Measurements from ENCODE around the gene THAP5.
A peak's percentile ranks its signal among the peaks of the same experiment; 100 is the strongest.

THAP5 gene

GRCh38 chr7:108569381-108570145, at the start of gene THAP5, which contains the start of gene DNAJB9:
THAP5 (minus strand) TSS chr7:108569706; CDS start chr7:108569569, 137 bp downstream.
DNAJB9 (plus strand) TSS chr7:108569874; CDS start chr7:108571727, 1,853 bp downstream.
- Histone ChIP-seq H3K36me3 (ENCODE audit: control insufficient read depth, insufficient read depth, low read length, severe bottlenecking) (peaks cover 26% of the 10 kb centered on the region), H3K9ac (ENCODE audit: low read length) (peak within 1 kb of the TSS; percentile 97), H3K4me1 (ENCODE audit: control insufficient read depth, insufficient read depth, low read length) (peaks cover 39% of the 10 kb centered on the region), H3K4me3 (ENCODE audit: low read length) (peak within 1 kb of the TSS; percentile 92), H3K27me3 (replicated peaks; ENCODE audit: control insufficient read depth, insufficient read depth, low read length) (no peaks in the 10 kb centered on the region), H3K9me3 (ENCODE audit: control insufficient read depth, low read length) (no peaks in the 10 kb centered on the region)
- peak; percentile 100 for DNase-seq (ENCODE audit: low read depth)

GRCh38 chr7:108618056-108618455, 48.5 kb upstream of the THAP5 start:
- no peak for DNase-seq (ENCODE audit: low read depth)
- Histone ChIP-seq H3K4me1 (ENCODE audit: control insufficient read depth, insufficient read depth, low read length) (peaks cover 22% of the 10 kb centered on the region), H3K9me3 (ENCODE audit: control insufficient read depth, low read length) (no peaks in the 10 kb centered on the region), H3K27me3 (replicated peaks; ENCODE audit: control insufficient read depth, insufficient read depth, low read length) (no peaks in the 10 kb centered on the region), H3K9ac (ENCODE audit: low read length) (no peak overlapping the region), H3K36me3 (ENCODE audit: control insufficient read depth, insufficient read depth, low read length, severe bottlenecking) (no peaks in the 10 kb centered on the region), H3K4me3 (ENCODE audit: low read length) (no peak overlapping the region)

- H3K9ac ChIP-seq (ENCODE audit: low read length) = no peak overlapping the region
- no peaks in the 10 kb centered on the region for H3K9me3 ChIP-seq (ENCODE audit: control insufficient read depth, low read length)
- no peak overlapping the region for H3K4me3 ChIP-seq (ENCODE audit: low read length)
- H3K36me3 ChIP-seq (ENCODE audit: control insufficient read depth, insufficient read depth, low read length, severe bottlenecking) = no peaks in the 10 kb centered on the region
- H3K4me1 ChIP-seq (ENCODE audit: control insufficient read depth, insufficient read depth, low read length) = peaks cover 14% of the 10 kb centered on the region
- DNase-seq (ENCODE audit: low read depth) = no peak
- peaks cover 8% of the 10 kb centered on the region for H3K27me3 ChIP-seq (replicated peaks; ENCODE audit: control insufficient read depth, insufficient read depth, low read length)
Measured at GRCh38 chr7:108614896-108615295, 45.4 kb upstream of the THAP5 start.

- Histone ChIP-seq H3K27me3 (replicated peaks; ENCODE audit: control insufficient read depth, insufficient read depth, low read length) (peaks cover 13% of the 10 kb centered on the region), H3K9me3 (ENCODE audit: control insufficient read depth, low read length) (no peaks in the 10 kb centered on the region), H3K4me3 (ENCODE audit: low read length) (no peak overlapping the region), H3K4me1 (ENCODE audit: control insufficient read depth, insufficient read depth, low read length) (peaks cover 4% of the 10 kb centered on the region), H3K9ac (ENCODE audit: low read length) (no peak overlapping the region), H3K36me3 (ENCODE audit: control insufficient read depth, insufficient read depth, low read length, severe bottlenecking) (no peaks in the 10 kb centered on the region)
- no peak for DNase-seq (ENCODE audit: low read depth)
Measured at GRCh38 chr7:108613949-108614381, 44.5 kb upstream of the THAP5 start.

GRCh38 chr7:108613147-108613948, 43.8 kb upstream of the THAP5 start:
- peak; percentile 76 for DNase-seq (ENCODE audit: low read depth)
- Histone ChIP-seq H3K36me3 (ENCODE audit: control insufficient read depth, insufficient read depth, low read length, severe bottlenecking) (no peaks in the 10 kb centered on the region), H3K4me3 (ENCODE audit: low read length) (no peak overlapping the region), H3K4me1 (ENCODE audit: control insufficient read depth, insufficient read depth, low read length) (no peaks in the 10 kb centered on the region), H3K9ac (ENCODE audit: low read length) (no peak overlapping the region), H3K27me3 (replicated peaks; ENCODE audit: control insufficient read depth, insufficient read depth, low read length) (peaks cover 16% of the 10 kb centered on the region), H3K9me3 (ENCODE audit: control insufficient read depth, low read length) (no peaks in the 10 kb centered on the region)

GRCh38 chr7:108611268-108611667, 41.8 kb upstream of the THAP5 start:
- Histone ChIP-seq H3K36me3 (ENCODE audit: control insufficient read depth, insufficient read depth, low read length, severe bottlenecking) (no peaks in the 10 kb centered on the region), H3K4me1 (ENCODE audit: control insufficient read depth, insufficient read depth, low read length) (no peaks in the 10 kb centered on the region), H3K9me3 (ENCODE audit: control insufficient read depth, low read length) (no peaks in the 10 kb centered on the region), H3K4me3 (ENCODE audit: low read length) (no peak overlapping the region), H3K27me3 (replicated peaks; ENCODE audit: control insufficient read depth, insufficient read depth, low read length) (peaks cover 16% of the 10 kb centered on the region), H3K9ac (ENCODE audit: low read length) (no peak overlapping the region)
- DNase-seq (ENCODE audit: low read depth) = no peak

GRCh38 chr7:108609643-108610042, 40.1 kb upstream of the THAP5 start:
- Histone ChIP-seq H3K27me3 (replicated peaks; ENCODE audit: control insufficient read depth, insufficient read depth, low read length) (peaks cover 16% of the 10 kb centered on the region), H3K9ac (ENCODE audit: low read length) (no peak overlapping the region), H3K36me3 (ENCODE audit: control insufficient read depth, insufficient read depth, low read length, severe bottlenecking) (no peaks in the 10 kb centered on the region), H3K4me3 (ENCODE audit: low read length) (no peak overlapping the region), H3K4me1 (ENCODE audit: control insufficient read depth, insufficient read depth, low read length) (no peaks in the 10 kb centered on the region), H3K9me3 (ENCODE audit: control insufficient read depth, low read length) (no peaks in the 10 kb centered on the region)
- DNase-seq (ENCODE audit: low read depth) = no peak

- Histone ChIP-seq H3K27me3 (replicated peaks; ENCODE audit: control insufficient read depth, insufficient read depth, low read length) (peaks cover 10% of the 10 kb centered on the region), H3K4me1 (ENCODE audit: control insufficient read depth, insufficient read depth, low read length) (no peaks in the 10 kb centered on the region), H3K9ac (ENCODE audit: low read length) (no peak overlapping the region), H3K9me3 (ENCODE audit: control insufficient read depth, low read length) (no peaks in the 10 kb centered on the region), H3K36me3 (ENCODE audit: control insufficient read depth, insufficient read depth, low read length, severe bottlenecking) (no peaks in the 10 kb centered on the region), H3K4me3 (ENCODE audit: low read length) (no peak overlapping the region)
- no peak for DNase-seq (ENCODE audit: low read depth)
Measured at GRCh38 chr7:108605559-108606201, 36.2 kb upstream of the THAP5 start.

GRCh38 chr7:108604307-108605077, 35.0 kb upstream of the THAP5 start:
- Histone ChIP-seq H3K9ac (ENCODE audit: low read length) (no peak overlapping the region), H3K4me1 (ENCODE audit: control insufficient read depth, insufficient read depth, low read length) (no peaks in the 10 kb centered on the region), H3K4me3 (ENCODE audit: low read length) (no peak overlapping the region), H3K36me3 (ENCODE audit: control insufficient read depth, insufficient read depth, low read length, severe bottlenecking) (no peaks in the 10 kb centered on the region), H3K27me3 (replicated peaks; ENCODE audit: control insufficient read depth, insufficient read depth, low read length) (peaks cover 11% of the 10 kb centered on the region), H3K9me3 (ENCODE audit: control insufficient read depth, low read length) (no peaks in the 10 kb centered on the region)
- no peak for DNase-seq (ENCODE audit: low read depth)

GRCh38 chr7:108603656-108604306, 34.3 kb upstream of the THAP5 start:
- DNase-seq (ENCODE audit: low read depth) = no peak
- no peak overlapping the region for H3K4me3 ChIP-seq (ENCODE audit: low read length)

More at GRCh38 chr7:108603656-108604306, 34.3 kb upstream of the THAP5 start:
- Histone ChIP-seq H3K9me3 (ENCODE audit: control insufficient read depth, low read length) (no peaks in the 10 kb centered on the region), H3K36me3 (ENCODE audit: control insufficient read depth, insufficient read depth, low read length, severe bottlenecking) (no peaks in the 10 kb centered on the region), H3K9ac (ENCODE audit: low read length) (no peak overlapping the region), H3K4me1 (ENCODE audit: control insufficient read depth, insufficient read depth, low read length) (no peaks in the 10 kb centered on the region), H3K27me3 (replicated peaks; ENCODE audit: control insufficient read depth, insufficient read depth, low read length) (peaks cover 11% of the 10 kb centered on the region)
